Measurements from ENCODE around the gene CAPN12. TPM values are rescaled to one million over a fixed set of nuclear protein-coding genes. Genes with fewer than 3 reads are reported as not detected.
A peak's percentile ranks its signal among the peaks of the same experiment; 100 is the strongest.
"Not testable (repeated sequence)": the region's sequence is repeated elsewhere in the genome, so short reads cannot be mapped to it uniquely, and the experiment has no call there.

The CAPN12 gene
- total RNA-seq, 2 experiments from 2014 or later, result 7.1 to 9.0 TPM

DNA sequence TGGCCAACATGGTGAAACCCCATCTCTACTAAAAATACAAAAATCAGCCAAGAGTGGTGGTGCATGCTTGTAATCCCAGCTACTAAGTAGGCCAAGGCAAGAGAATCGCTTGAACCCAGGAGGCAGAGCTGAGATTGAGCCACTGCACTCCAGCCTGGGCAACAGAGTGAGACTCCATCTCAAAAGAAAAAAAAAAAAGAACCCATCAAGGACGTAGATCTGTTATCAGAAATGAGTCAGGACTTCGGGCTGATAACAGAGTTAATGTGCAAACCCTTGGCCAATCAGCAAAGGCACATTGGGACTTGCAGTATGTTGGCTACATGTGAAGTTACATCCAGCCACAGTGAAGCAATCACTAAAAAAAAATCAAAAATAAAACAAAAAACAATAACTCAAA lies 40.0 kb upstream of the CAPN12 start:
- CTCF ChIA-PET, result no interaction called here
- H3K4me3 Mint-ChIP-seq, result no peak overlapping the region
- no peak overlapping the region for H3K27ac Mint-ChIP-seq
- H3K27me3 Mint-ChIP-seq, result no peaks in the 10 kb centered on the region
- DNase-seq, result no peak
- POLR2A ChIA-PET, result no interaction called here
- intact Hi-C loops (cut with micrococcal nuclease), result no loop called here
- H3K36me3 Mint-ChIP-seq, result no peaks in the 10 kb centered on the region
- no peaks in the 10 kb centered on the region for H3K4me1 Mint-ChIP-seq (ENCODE audit: low read depth)
- H3K9me3 Mint-ChIP-seq, result no peaks in the 10 kb centered on the region

DNA sequence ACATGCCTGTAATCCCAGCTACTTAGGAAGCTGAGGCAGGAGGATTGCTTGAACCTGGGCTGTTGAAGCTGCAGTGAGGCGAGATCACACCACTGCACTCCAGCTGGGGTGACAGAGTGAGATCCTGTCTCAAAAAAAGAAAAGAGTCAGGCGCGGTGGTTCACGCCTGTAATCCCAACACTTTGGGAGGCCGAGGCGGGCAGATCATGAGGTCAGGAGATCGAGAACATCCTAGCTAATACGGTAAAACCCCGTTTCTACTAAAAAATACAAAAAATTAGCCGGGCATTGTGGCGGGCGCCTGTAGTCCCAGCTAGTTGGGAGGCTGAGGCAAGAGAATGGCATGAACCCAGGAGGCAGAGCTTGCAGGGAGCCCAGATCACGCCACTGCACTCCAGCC lies 37.9 kb upstream of the CAPN12 start:
- H3K36me3 Mint-ChIP-seq; H3K4me3 Mint-ChIP-seq; H3K4me1 Mint-ChIP-seq (ENCODE audit: low read depth); POLR2A ChIA-PET; DNase-seq; CTCF ChIA-PET; H3K27ac Mint-ChIP-seq; intact Hi-C loops (cut with micrococcal nuclease); H3K27me3 Mint-ChIP-seq; H3K9me3 Mint-ChIP-seq: not testable (repeated sequence)

DNA sequence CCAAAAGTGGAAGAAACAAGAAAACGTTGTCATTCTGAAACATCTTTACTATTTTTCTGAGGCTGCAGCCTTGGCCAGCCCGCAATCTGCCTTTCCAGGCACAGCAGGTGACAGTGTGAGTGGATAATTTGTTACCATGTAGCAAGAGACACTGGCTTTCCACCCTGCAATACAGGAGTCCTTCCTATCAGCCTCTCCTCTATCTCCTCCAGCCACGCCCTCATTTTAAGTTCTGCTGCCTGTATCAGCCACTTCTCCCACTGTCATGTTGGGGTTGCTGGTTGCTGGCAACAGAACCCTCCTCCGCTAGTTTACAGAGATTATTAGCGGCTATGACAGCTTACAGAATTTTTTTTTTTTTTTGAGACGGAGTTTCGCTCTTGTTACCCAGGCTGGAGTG lies 36.8 kb upstream of the CAPN12 start:
- Mint-ChIP-seq H3K4me1 (ENCODE audit: low read depth) (no peaks in the 10 kb centered on the region), H3K4me3 (no peak overlapping the region), H3K9me3 (no peaks in the 10 kb centered on the region), H3K27ac (peak overlapping the region; percentile 49), H3K27me3 (no peaks in the 10 kb centered on the region), H3K36me3 (no peaks in the 10 kb centered on the region)
- no peak for DNase-seq
- intact Hi-C loops (cut with micrococcal nuclease), result no loop called here
- CTCF ChIA-PET, result no interaction called here
- POLR2A ChIA-PET, result no interaction called here

DNA sequence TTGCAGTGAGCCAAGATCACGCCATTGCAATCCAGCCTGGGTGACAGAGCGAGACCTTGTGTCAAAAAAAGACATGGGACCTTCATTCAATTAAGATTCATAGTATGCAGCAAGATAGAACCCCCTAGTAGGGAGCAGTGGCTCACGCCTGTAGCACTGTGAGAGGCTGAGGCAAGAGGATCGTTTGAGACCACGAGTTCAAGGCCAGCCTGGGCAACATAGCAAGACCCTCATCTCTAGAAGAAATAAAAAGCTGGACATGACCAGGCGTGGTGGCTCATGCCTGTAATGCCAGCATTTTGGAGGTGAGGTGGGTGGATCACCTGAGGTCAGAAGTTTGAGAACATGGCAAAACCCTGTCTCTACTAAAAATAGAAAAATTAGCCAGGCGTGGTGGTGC lies 36.2 kb upstream of the CAPN12 start:
- no peaks in the 10 kb centered on the region for H3K36me3 Mint-ChIP-seq
- no peak overlapping the region for H3K4me3 Mint-ChIP-seq
- H3K9me3 Mint-ChIP-seq, result no peaks in the 10 kb centered on the region
- no peaks in the 10 kb centered on the region for H3K27me3 Mint-ChIP-seq
- ChIA-PET CTCF (no interaction called here), POLR2A (no interaction called here)
- intact Hi-C loops (cut with micrococcal nuclease), result no loop called here
- H3K27ac Mint-ChIP-seq, result no peak overlapping the region
- DNase-seq, result no peak
- H3K4me1 Mint-ChIP-seq (ENCODE audit: low read depth), result no peaks in the 10 kb centered on the region

DNA sequence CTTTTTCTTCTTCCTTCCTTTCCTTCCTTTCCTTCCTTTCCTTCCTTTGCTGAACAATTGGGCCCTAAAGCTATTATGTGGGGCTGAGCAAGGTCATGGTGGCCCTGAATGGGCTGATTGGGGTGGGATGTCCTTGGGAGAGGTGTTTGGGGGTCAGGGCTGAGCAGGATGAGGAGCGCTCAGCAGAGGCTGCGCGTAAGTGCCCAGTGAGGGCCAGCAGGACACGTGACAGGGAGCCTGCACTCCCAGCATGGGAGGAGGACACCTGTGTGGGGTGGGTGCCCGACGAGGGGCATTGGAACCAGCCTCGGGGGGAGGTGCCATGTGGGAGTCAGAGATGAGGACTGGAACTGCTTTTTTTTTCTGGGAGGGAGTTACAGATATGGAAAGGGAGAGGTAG lies 34.5 kb upstream of the CAPN12 start:
- Mint-ChIP-seq H3K27me3 (no peaks in the 10 kb centered on the region), H3K36me3 (no peaks in the 10 kb centered on the region), H3K9me3 (no peaks in the 10 kb centered on the region), H3K27ac (no peak overlapping the region), H3K4me3 (no peak overlapping the region), H3K4me1 (ENCODE audit: low read depth) (no peaks in the 10 kb centered on the region)
- intact Hi-C loops (cut with micrococcal nuclease), result no loop called here
- ChIA-PET CTCF (interaction anchor here (0.7 kb wide), 2 partner anchors 10 to 152 kb away, joined by 3 to 5 read pairs; partner anchors contain the start of genes MRPS12 and SARS2), POLR2A (no interaction called here)
- DNase-seq, result no peak

DNA sequence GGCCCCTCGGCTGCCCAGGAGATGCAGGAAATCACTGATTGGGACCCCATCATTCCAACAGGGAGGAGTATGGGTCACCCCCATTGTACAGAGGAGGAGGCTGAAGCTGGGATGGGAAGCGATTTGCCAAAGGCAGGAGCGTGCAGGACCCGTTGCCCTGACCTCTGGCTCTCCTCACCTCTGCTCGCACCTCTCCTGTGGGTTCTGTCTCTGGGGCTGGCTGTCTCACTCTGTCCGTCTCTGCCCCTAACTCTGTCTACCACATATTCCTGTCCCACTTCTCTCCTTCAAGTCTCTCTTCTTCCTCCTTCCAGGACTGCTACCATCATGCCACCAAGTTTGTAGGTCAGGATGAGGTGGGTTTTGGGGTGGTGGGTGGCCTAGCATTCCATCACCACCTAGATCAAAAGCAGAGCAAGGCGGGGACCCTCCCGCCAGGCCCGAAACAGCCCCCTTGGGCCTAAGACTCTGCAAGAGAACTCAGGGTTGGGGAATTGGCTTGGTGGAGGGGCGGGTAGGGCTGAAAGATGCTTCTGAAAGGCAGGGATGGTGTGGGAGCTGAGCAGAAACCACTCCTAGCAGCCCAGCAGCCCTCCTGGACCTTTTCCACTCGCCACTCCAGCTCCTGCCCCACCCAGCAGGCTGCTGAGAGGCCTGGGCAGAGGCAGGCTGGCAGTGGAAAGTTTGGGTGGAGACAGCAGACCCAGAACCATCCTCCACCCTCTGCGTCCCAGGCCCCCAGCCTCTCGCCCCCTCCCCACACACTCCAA lies 30.1 kb upstream of the CAPN12 start:
- Mint-ChIP-seq H3K9me3 (no peaks in the 10 kb centered on the region), H3K4me1 (ENCODE audit: low read depth) (peaks cover 3% of the 10 kb centered on the region), H3K27me3 (no peaks in the 10 kb centered on the region), H3K4me3 (no peak overlapping the region), H3K36me3 (no peaks in the 10 kb centered on the region), H3K27ac (no peak overlapping the region)
- DNase-seq, result no peak
- intact Hi-C loops (cut with micrococcal nuclease), result no loop called here
- POLR2A ChIA-PET, result no interaction called here
- CTCF ChIA-PET, result interaction anchor here (0.6 kb wide), 1 partner anchor 101 kb away, joined by 3 read pairs; no protein-coding TSS in a partner anchor

DNA sequence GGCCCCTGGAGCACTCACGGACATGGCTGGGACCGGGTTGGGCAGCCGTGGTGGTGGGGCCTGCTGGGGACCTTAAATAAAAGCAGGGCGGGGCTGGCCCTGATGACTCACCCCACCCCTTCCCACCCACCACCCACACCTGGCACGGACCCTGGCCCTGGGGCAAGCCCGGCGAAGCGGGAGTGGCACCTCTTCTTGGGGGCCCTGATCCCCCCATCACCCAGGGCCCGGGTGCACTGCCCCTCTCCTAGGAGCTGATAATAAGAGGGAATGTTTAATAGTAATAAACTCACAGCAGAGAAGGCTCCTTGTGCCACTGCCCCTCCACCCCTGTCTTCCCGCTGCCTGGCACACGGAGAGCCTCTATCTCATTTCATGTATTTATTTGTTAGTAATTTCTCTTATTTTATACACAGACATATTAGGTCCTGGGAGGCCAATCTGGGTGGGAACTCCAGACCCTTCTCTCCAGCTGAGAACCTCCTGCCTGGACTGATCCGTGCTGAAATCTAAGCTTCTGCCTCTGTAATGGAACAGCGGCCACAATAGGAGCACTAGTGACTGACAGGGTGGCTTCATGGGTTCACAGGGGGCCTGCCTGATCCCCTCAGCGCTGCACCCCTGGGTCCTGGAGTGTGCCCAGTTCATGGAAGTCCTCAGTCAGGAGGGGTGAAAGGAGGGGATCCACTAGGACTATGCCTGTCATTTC lies 29.3 kb upstream of the CAPN12 start, which contains the start of gene LGALS7:
TSS of gene LGALS7 (minus strand) at position 49 of the 709 bp plus-strand sequence. CDS start at position 24, 25 bp downstream.
- Mint-ChIP-seq H3K27ac (no peak within 1 kb of the TSS), H3K27me3 (no peaks in the 10 kb centered on the region), H3K9me3 (no peaks in the 10 kb centered on the region), H3K36me3 (no peaks in the 10 kb centered on the region), H3K4me1 (ENCODE audit: low read depth) (peaks cover 6% of the 10 kb centered on the region), H3K4me3 (no peak within 1 kb of the TSS)
- no peak for DNase-seq
- intact Hi-C loops (cut with micrococcal nuclease), result no loop called here
- CTCF ChIA-PET, result interaction anchor here (0.6 kb wide), 1 partner anchor 102 kb away, joined by 3 read pairs; no protein-coding TSS in a partner anchor
- POLR2A ChIA-PET, result no interaction called here

DNA sequence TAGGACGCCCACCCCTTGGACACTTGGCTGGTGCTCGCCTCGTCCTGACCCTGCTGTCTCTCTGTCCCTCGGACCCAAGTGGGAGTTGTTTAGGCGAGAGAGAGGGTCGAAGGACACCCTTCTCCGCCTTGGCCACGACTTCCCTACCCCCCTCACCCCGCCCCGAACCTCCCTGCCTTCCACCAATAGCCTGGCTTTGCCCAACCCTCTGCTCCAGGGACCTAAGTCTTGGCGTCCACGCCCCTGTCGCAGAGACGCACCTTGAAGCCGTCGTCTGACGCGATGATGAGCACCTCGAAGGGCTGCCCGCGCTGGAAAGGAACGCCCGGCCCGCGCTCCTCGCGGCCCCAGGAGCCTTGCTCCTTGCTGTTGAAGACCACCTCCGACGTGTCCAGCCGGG lies 27.3 kb upstream of the CAPN12 start:
- H3K4me1 Mint-ChIP-seq (ENCODE audit: low read depth); H3K27ac Mint-ChIP-seq; DNase-seq; H3K36me3 Mint-ChIP-seq; H3K4me3 Mint-ChIP-seq; intact Hi-C loops (cut with micrococcal nuclease); POLR2A ChIA-PET; CTCF ChIA-PET; H3K27me3 Mint-ChIP-seq; H3K9me3 Mint-ChIP-seq: not testable (repeated sequence)

DNA sequence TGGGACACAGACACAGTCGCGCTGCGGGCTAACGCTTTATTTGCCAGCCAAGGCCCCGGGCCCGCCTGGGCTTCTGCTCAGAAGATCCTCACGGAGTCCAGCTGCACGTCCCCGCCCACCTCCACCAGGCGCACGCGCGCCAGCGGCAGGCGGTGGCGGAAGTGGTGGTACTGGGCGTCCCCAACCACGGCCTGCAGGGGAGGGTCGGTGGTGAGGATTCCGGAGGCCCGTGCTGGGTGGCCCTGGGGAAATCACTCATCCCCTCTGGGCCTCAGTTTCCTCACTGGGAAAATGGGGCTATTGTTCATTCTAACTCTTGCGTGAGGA lies 26.6 kb upstream of the CAPN12 start:
- H3K36me3 Mint-ChIP-seq; CTCF ChIA-PET; H3K27ac Mint-ChIP-seq; H3K4me3 Mint-ChIP-seq; DNase-seq; H3K4me1 Mint-ChIP-seq (ENCODE audit: low read depth); intact Hi-C loops (cut with micrococcal nuclease); POLR2A ChIA-PET; H3K27me3 Mint-ChIP-seq; H3K9me3 Mint-ChIP-seq: not testable (repeated sequence)

DNA sequence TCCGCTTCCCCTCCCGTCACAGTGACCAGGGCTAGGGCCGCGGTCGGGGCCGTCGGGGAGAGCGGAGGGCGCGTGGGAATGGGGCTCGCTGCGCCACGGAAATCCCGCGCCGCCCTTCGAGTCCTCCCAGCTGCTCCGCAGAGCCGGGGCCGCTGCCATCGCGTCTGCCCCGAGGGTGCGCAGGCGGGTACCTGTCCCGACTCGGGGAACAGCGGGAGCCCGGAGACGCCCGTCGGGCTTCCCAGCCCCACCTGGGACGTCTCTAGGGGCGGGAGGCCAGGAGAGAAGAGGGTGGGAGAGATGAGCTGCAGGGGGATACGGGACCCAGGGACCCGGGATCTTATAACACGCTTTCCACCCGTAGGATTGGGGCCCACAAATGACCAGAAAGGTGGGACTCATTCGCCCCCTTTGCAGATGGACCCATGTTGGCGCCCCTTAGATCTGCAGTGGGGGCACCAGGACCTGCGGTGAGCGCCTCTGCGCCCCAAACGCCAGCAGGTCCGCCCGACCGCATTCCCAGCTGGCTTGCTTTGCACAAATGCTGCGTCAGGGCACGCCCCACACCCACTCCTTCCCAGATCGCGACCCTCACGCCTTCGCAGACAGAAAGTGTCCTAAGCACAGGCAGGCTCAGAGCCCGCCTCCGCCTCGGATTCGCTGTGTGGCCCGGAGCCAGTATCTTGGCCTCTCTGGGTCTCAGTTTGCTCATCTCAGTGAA lies 26.1 kb upstream of the CAPN12 start:
- intact Hi-C loops (cut with micrococcal nuclease); H3K27ac Mint-ChIP-seq; H3K4me3 Mint-ChIP-seq; H3K9me3 Mint-ChIP-seq; DNase-seq; H3K36me3 Mint-ChIP-seq; H3K4me1 Mint-ChIP-seq (ENCODE audit: low read depth); H3K27me3 Mint-ChIP-seq: not testable (repeated sequence)
- ChIA-PET CTCF (interaction anchor here (0.9 to 1.6 kb wide), 16 partner anchors 12 to 368 kb away, joined by 3 to 11 read pairs (median 6); partner anchors contain the start of genes ECH1, FAM98C, MRPS12 and NFKBIB), POLR2A (interaction anchor here (1.1 kb wide), 1 partner anchor 79 kb away, joined by 6 read pairs; no protein-coding TSS in a partner anchor)

DNA sequence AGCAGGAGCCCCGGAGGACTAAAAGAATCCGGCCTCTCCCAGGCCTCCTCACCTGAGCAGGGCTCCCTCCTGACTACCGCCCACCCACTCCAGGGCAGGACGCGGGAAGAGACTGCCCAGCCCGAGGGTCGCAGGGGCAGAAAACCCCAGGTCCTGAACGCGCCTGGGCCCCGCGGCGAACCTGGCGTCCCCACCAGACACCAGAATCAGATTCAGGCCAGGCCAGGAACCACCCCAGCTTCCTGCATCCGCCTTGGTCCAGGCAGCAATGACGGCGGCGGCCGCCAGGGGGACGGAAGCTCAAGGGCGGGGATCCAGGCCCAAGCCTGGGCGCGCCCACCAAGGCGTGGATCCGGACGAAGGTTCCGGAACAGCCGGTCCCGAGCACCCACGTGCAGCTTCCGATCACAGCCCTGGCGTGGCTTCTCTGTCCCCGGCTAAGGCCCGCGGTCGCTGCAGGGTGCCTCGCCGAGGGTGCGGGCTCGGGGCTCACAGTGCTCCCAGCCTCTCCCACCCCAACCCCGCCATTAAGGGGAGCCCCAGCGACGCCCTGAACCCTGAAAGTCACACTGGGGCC lies 25.4 kb upstream of the CAPN12 start:
- peaks cover 6% of the 10 kb centered on the region for H3K4me1 Mint-ChIP-seq (ENCODE audit: low read depth)
- CTCF ChIA-PET, result interaction anchor here (0.7 to 1.6 kb wide), 24 partner anchors 8 to 367 kb away, joined by 3 to 11 read pairs (median 4); partner anchors contain the start of genes ECH1, FAM98C, MRPS12 and NFKBIB
- no peaks in the 10 kb centered on the region for H3K36me3 Mint-ChIP-seq
- no peaks in the 10 kb centered on the region for H3K27me3 Mint-ChIP-seq
- intact Hi-C loops (cut with micrococcal nuclease), result loop anchor here (5.0 kb wide), 1 partner anchor 63 kb away; the partner anchor contains the start of gene ECH1
- peak; percentile 93 for DNase-seq
- H3K4me3 Mint-ChIP-seq, result peak overlapping the region; percentile 60
- peak overlapping the region; percentile 42 for H3K27ac Mint-ChIP-seq
- H3K9me3 Mint-ChIP-seq, result no peaks in the 10 kb centered on the region
- POLR2A ChIA-PET, result interaction anchor here (0.6 to 1.1 kb wide), 6 partner anchors 62 to 216 kb away, joined by 3 to 6 read pairs (median 4); partner anchors contain the start of genes ECH1, EIF3K, MRPS12 and SARS2
